ENCODE measurements around the gene MGRN1.

Gene MGRN1

DNA sequence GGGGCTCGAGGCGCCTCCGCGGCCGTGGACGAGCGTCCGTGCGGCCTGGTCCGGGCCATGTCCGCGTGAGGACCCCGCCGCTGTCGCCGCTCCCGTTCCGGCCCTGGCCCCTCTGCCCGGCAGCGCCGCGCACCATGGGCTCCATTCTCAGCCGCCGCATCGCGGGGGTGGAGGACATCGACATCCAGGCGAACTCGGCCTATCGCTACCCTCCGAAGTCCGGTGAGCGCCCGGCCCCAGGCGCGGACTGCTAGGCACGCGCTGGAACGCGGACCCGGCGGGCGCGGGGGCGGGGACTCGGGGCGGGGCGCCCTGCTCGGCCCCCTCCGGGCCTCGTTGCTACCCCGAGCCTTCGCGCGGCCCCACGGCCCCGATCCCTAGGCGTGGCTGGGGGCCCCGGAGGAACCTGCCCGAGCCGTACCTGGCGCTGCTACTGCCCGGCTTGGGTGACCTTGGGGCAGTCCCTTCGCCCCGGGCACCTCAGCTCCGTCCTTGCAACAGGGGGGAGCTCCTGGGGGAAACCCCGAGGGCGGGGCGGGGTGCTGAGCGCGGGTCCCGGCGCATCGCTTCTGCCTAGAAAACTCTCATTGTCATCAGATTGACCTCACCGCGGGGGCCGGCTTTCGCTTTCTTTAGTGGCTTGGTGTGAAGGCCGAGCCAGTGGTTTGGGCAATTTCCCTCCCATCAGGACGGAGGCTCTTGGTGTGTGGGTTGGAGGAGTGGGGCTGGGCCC lies 367 bp downstream of the MGRN1 start:
- no peak for DNase-seq (ENCODE audit: low spot score)

DNA sequence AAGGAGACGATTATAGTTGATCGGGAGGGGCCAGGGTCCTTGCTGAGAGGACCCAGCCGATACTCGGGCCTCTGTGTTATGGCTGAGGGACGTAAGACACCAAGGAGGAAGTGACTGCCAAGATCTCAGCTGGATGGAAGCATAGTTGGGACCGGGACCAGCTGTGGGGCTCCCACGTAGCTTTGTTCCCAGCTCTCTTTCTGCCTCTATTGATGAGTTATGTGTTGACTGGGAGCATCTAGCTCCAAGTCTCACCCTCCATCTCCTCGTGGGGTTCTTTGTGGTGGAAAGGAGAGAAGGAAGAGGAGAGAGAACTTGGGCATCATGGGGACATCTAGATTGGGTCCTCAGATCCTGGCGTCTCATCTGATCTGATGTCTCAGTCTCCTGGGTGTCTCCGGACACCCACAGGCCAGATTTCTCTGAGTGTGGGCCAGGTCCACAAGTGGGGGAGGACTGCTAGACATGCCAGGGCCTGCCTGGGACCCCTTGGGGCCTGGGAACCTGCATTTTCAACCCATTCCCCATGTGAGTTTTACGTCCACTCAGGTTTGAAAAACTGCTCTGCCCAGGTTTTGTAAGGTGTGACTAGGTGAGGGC lies 1.0 kb downstream of the MGRN1 start:
- DNase-seq (ENCODE audit: low spot score) = no peak

DNA sequence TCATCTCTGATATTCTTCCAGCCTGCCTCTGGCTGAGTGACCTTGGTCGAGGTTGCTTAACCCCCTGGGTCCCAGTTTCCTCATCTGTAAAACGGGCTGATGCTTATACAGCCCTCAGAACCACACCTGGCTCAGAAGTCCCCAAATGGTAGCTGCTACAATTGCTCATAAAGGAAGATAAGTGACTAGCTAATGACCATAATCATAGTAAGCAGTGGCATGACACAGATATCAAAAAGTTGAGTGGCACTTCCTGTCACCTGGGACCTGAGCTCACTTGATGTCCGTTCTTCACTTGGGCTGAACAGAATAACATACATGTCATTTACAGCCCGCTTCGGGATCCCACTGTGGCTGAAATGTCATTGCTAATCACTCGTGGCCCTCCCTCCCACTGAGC lies 1.8 kb downstream of the MGRN1 start:
- DNase-seq (ENCODE audit: low spot score) = no peak

DNA sequence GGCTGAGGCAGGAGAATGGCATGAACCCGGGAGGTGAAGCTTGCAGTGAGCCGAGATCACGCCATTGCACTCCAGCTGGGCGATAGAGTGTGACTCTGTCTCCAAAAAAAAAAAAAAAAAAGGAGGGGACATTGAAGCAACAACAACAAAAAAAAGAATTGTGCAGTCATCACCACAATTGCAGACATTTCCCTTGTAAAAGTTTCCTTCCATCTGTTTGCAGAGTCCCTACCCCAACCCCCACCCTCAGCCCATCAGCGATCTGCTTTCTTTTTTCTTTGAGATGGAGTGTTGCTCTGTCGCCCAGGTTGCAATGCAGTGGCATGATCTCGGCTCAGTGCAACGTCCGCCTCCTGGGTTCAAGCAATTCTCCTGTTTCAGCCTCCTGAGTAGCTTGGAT lies 3.7 kb downstream of the MGRN1 start:
- DNase-seq (ENCODE audit: low spot score) = no peak

DNA sequence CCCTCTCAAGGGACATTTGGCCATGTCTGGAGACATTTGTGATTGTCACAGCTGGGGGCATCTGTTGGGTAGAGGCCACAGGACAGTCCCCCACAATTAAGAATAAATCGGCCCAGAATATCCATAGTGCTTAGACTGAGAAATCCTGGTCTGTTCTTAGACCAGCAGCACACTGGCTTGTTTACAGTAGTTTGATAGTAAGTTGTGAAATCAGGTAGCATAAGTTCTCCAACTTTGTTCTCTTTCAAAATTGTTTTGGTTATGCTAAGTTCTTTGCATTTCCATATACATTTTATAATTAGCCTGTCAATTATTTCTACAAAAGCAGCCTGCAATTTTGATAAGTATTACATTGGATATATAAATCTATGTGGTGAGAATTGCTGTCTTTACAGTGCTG lies 6.8 kb downstream of the MGRN1 start:
- DNase-seq (ENCODE audit: low spot score) = no peak

DNA sequence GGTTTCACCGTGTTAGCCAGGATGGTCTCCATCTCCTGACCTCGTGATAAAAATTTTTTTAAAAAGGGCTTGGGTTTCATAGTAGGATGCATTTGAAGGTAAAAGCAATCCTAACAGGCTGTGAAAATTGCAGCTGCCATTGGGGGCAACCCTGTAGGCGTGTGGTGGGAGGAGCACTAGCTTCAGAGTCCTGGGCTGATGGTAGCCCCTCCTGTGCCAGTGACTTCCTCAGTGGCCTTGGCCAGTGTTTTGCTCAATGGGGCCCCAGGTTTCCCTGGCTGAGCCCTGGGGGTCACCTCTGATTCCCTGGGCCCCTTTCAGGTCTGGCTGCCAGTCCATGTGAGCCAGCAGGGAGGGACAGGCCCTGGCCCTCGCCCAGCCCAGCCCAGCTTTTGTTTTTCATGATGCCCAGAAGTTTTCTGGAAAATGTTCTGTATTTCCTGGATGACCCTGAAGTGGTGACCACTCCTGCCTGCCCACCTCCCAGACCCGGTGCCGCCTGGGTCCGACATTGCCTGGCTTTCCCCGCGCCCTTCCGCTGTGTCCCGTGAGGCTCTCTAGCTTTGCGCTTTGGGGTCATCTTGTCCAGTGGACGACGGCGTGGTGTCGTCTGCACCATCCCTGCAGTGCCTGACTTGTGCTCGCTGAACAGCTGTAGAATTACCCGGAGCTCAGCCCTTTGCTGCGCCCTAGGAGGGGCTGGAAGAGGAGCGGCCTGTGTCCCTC lies 9.4 kb downstream of the MGRN1 start:
- DNase-seq (ENCODE audit: low spot score) = no peak

DNA sequence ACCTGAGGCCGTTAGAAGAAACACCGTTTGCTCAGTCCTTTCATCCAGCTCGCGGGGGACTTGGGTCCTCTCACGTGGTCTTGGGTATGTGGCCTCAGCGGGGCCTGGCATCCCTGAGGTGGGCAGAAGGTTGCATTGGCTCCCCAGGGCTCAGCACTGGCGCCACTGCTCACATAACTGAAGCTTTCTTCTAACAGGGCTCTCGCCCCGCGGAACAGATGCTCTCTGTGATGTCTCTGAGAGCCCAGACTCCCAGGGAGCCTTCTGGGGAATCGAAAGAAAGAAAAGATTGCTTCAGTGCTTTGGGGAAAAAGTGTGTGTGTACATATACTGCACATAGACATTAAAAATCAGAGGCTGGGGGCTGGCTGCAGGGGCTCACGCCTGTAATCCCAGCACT lies 10.1 kb downstream of the MGRN1 start:
- DNase-seq (ENCODE audit: low spot score) = no peak

DNA sequence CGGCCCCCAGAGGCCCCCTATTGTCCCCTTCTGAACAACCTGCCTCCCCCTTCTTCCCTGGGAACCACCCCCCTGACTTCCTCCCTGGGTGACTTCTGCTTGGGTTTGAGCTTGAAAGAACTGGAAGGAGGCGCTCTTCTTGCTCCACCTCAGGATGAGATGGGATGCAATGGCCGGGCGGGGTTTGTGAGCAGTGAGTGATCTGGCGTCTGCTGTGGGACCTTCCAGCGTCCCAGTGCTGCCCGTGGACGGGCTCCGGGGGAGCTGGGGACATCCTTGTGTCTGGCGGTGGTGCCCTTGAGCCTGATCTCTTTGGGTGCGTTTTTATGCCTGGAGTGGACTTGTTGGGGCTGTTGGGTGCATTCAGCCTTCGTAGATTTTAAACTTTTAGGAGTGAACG lies 11.6 kb downstream of the MGRN1 start:
- no peak for DNase-seq (ENCODE audit: low spot score)

DNA sequence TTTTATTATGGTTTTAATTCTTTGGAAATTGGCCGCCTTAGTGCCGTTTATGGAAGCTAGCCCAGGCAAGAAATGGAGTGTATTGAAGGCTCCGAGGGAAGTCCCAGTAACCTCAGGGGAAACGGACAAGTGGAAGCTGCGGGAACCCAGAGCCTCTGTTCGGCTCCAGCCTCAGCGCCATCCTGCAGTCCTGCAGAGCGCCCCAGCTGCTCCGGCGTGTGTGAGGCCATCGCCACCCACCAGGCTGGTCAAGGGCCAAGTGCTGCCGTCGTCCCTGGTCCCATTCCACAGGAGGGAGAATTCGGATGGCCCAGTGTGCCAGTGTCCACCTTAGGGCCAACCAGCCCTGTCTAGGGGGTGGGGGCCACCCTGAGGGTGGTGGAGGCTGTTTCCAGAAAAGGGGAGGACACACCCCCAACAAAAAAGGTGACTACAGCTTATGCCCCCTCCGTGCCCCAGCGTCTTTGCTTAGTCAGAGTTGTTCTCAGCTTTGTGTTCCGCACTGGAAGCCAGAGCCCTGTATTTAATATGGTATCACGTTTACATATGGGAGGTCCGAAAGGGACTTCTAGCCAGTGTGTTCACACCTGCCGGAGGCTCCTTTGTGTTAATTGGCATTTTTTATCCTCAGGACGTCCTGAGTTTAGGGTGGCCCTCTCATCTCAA lies 13.0 kb downstream of the MGRN1 start:
- no peak for DNase-seq (ENCODE audit: low spot score)

DNA sequence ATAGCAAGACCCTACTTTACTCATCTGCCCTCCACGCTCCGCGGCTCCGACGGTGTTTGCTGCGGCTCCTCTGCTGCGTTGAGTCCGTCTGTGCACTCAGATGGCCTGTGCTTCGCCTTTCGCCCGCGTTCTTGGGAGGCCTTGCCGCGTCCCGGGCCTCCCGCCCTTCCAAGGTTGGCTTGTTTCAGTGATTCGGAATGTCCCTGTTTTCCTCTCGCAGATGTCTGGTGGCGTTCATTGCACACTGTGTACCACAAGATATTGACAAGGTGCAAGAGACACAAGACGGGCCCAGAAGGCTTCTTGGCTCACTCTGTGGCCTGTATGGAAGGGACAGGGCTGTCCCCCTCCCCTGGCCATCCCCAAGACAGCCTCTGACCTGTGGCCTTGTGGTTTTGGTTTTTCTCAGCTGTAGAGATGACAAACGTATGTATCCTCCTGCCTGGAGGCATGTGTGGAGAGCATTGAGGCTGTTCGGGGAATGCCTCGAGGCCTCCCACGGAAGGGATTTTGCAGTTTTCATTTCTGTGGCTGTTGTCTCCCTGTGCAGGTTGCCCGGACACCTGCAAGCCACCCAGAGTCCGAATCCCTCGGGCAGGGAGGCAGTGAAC lies 15.4 kb downstream of the MGRN1 start:
- DNase-seq (ENCODE audit: low spot score) = no peak

DNA sequence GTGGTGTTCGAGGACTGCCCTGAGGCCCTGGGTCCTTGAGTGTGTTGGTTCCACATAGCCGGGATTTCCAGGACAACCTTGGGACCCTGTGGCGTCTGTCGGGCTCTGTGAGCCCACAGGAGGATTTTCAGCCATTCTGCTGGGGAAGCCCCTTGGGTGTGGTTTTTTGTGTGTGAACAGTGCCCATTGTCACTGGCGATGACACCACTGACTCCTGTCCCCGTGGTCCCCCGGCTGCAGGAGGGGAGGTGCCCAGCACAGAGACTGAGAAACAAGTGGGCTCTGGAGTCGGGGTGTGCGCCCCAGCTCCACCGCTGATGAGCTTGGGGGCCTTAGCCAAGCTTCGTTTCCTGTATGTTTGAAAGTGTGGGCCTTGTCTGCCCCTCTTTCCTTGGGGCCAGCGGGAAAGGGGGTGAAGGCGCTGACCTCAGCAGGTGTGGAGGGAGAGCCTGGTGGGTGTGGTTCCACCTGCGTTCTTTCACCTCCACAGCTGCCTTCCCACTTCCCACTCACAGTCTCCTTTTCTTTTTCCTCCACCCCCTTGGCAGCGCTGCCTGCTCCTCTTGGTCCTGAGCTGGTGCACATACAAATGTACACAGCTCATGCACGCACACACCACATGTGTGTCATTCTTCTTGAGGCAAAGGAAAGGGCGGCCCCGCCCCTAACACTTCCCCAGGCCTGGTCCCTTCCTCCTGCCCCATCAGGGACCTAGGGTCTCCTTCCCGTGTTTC lies 16.1 kb downstream of the MGRN1 start:
- no peak for DNase-seq (ENCODE audit: low spot score)

DNA sequence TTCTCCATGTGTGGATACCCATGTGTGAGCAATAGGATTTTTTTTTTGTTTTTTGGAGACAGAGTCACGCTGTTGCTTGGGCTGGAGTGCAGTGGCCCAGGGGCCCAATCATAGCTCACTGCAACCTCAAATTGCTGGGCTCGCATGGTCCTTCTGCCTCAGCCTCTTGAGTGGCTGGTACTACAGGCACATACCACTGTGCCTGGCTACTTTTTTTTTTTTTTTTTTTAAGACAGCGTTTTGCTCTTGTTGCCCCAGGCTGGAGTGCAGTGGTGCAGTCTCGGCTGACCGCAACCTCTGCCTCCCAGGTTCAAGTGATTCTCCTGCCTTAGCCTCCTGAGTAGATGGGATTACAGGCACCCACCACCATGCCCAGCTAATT lies 16.7 kb downstream of the MGRN1 start:
- no peak for DNase-seq (ENCODE audit: low spot score)

DNA sequence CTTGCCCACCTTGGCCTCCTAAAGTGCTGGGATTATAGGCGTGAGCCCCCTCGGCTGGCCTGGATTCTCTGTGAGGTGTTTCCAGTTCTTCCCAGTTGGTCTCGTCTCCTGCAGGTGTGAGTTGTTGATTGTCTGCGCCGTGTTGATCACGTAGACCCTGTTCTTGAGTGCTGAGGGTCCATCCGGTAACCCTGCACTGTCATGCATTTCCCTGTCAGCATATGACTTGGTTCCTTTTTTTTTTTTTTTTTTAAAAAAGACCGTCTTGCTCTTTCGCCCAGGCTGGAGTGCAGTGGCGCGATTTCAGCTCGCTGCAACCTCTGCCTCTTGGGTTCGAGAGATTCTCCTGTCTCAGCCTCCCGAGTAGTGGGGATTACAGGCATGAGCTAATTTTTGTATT lies 17.3 kb downstream of the MGRN1 start:
- no peak for DNase-seq (ENCODE audit: low spot score)

DNA sequence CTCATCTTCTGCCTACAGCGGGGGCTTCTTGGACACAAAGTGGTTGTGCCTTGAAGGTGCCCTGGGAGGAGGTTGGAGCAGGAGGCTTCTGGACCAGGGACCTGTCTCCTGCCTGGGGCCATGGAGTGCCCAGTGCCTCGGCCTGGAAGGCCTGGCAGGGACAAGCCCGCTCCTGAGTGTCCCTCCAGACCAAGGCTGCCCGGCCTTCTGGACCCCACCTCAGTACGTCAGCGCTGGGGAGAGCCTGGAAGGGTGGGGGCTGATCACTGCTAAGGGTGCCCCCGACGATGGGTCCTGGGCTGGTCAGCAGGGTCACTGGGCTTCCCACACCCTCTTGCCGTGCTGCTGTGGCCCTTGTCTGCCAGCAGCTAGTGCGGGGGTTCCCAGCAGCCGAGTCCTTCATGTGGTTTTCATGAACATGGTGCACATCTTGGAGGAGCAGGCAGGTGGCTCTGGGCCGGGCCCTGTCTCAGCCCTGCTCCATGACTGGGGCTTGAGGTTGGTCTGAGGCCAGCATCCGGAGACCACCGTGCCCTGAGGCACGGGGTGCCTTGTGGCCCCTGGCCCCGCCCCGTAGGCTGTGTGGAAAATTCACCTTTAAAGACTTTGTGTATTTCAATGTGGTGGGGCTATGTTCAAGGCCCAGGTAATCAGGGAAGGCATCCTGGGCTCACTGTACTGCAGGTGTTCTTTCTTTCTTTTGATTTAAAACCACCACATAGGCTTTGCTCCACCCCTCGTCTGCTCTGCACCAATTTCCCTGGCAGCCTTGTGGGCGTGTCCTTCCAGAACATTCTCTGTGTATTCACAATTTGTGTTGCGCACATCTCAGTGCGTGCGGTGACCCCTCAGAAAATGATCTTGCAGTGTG lies 22.4 kb downstream of the MGRN1 start:
- DNase-seq (ENCODE audit: low spot score) = no peak

DNA sequence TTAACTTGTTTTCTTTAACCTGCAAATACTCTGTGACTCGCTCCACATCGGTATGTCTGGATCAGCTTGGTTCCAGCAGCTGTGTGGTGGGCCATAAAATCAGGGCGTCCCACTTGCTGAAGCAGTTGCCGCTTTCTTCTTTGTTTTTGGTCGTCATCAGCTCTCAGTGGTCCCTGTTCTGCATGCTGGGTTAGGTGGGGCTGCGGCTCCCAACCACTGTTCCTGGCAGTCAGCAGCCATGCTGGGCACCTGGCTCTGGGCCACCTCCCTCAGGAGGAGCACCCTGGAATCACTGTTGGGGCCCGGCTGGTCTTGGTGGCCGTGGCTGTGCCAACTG lies 23.0 kb downstream of the MGRN1 start:
- DNase-seq (ENCODE audit: low spot score) = no peak

DNA sequence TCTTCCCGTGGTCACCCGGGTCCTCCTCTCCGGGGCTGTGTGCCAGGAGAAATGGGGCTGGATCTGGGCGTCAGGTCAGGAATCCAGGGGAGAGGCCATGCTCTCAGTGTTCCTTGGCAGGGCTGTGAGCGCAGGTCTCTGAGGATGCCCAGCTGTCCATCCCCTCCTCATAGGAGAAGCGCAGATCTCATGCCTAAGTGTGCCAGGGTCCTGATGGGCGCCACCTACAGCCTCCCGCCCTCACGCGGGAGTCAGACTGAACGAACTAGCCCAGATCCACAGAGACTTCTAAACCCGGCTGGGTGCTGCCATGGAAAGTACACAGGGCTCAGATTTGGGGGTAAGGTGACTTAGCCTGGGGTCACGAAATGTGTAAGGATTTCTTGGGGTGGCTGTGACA lies 24.3 kb downstream of the MGRN1 start:
- DNase-seq (ENCODE audit: low spot score) = no peak

DNA sequence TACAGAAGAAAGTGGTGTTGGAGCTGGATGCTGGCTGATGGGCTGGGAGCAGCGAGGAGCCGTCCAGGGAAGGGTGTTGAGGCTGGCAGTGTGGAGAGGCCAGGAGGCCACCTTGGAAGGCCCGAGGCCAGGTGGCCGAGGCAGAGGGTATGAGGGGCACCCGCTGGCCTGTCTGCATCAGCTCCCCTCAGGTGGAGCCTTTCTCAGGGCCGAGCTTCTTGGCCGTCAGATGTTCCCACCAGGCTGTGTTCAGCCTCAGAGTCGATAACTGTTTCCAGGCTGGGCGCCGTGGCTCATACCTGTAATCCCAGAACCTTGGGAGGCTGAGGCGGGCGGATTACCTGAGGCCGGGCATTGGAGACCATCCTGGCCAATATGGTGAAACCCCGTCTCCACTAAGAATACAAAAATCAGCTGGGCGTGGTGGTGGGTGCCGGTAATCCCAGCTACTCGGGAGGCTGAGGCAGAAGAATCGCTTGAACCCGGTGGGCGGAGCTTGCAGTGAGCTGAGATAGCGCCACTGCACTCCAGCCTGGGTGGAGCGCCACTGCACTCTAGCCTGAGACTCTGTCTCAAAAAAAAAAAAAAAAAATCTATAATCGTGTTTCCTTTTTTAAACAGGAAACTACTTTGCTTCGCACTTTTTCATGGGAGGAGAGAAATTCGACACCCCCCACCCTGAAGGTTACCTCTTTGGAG lies 25.3 kb downstream of the MGRN1 start:
- DNase-seq (ENCODE audit: low spot score) = no peak

DNA sequence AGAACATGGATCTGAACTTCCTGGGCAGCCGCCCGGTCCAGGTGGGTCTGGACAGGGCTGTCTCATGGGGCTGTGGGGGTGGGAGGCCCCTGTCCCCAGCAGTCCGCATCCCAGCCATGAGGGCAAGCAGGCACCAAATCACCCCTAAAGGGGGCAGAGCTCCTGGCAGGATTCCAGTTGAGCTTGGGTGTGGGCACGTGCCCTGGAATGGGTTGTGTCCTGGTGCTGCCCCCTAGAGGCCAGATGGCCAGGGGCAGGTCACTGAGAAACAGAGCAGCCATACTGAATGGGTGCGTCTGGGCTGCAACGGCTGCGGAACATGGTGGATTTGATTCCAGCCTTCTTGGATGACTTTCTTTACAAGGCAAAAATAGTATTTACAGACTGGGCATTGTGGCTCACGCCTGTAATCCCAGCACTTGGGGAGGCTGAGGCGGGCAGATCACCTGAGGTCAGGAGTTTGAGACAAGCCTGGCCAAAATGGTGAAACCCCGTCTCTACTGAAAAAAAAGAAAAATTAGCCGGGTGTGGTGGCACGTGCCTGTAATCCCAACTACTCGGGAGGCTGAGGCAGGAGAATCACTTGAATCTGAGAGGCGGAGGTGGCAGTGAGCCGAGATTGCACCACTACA lies 25.9 kb downstream of the MGRN1 start:
- peak; percentile 86 for DNase-seq (ENCODE audit: low spot score)

DNA sequence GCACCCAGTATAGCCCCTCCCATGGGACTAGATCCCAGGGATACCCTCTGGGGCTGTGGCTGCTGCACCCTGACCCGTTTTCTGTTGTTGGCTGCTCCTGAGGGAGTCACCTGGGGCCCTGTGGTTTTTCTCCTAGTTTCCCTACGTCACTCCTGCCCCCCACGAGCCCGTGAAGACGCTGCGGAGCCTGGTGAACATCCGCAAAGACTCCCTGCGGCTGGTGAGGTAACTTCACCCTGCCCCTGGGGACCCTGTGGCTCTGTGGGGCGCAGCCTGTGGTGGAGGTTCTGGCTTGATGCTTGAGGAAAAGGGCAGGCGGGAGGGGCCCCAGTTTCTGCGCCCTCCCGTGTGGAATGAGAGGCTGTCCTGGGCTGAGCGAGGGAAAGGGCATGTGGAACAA lies 27.2 kb downstream of the MGRN1 start:
- DNase-seq (ENCODE audit: low spot score) = no peak

DNA sequence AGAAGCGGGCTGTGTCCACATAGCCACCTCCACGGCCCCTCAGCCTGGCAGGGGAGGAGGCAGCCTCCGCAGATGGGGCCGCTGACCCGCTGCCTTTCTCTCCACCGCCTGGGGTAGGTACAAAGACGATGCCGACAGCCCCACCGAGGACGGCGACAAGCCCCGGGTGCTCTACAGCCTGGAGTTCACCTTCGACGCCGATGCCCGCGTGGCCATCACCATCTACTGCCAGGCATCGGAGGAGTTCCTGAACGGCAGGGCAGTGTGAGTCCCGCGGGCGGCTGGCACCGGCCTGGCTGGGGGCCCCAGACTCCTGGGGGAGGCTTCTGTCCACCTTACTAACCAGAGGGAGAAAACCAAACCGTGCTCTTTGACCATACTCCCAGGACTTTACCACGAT lies 27.9 kb downstream of the MGRN1 start:
- no peak for DNase-seq (ENCODE audit: low spot score)
